ENCODE data around the gene SMIM44. TPM values are rescaled to one million over a fixed set of nuclear protein-coding genes. Genes with fewer than 3 reads are reported as not detected.

The SMIM44 gene
- total and polyA plus RNA-seq, 4 experiments from 2014 or later: not detected

DNA sequence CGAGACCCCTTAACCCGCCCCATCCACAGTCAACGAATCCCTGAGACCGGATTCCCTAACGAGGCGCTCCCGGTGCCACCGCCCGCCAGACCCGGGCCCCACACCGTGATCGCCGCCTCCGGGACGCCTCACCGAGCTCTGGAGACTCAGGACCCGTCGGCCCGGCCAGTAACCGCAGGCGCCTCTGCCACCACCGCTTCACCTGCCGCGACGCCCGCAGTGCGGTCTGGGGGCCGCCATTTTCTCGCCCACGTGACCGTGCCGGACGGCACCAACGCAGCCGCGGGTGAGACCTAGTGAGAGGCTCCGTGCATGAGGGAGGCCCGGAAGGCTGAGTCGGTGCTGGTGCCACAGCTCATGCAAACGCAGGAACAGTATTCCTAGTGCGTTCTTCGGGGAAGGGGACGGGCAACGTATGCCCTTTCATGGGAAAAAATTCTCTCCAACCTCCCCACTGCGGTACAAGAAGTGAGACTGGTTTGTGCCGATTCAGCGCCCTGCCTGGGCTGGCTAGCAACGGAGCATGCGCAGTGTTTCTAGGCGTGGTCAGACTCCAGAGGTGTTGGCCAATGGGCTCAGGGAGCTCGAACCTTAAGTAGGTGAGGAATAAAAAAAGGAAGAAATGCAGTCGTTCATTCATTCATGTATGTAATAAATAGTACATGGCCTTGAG lies 17.3 kb upstream of the SMIM44 start, which contains the start of gene DOHH:
DOHH (minus strand) TSS at position 246 of the 673 bp plus-strand sequence. CDS start 3,860 bp downstream, outside the sequence.
- H3K4me1 Mint-ChIP-seq: peaks cover 20 to 42% (median 26%) of the 10 kb centered on the region in 4 donors
- DNase-seq: peak; percentile 94 to 96 (median 95)
- H3K4me3 ChIP-seq (ENCODE audit: low read length in 2 of 2): peak within 1 kb of the TSS; percentile 64 to 87
- ChIA-PET POLR2A (ENCODE audit: partially characterized antibody) (interaction anchor here (1.1 to 2.0 kb wide), 7 partner anchors 10 to 262 kb away, joined by 3 to 10 read pairs (median 6); partner anchors contain the start of genes MRPL54 and SMIM44), CTCF (ENCODE audit: partially characterized antibody) (interaction anchor here (1.1 to 6.1 kb wide), 4 partner anchors 9 to 262 kb away, joined by 3 to 39 read pairs (median 5); partner anchors contain the start of gene MRPL54)
- no peaks in the 10 kb centered on the region for H3K27me3 ChIP-seq (ENCODE audit: insufficient read depth, low read length)
- no peaks in the 10 kb centered on the region for H3K9me3 ChIP-seq (ENCODE audit: control insufficient read depth in 1 of 2, low read length in 2 of 2)
- H3K4me3 Mint-ChIP-seq: peak within 1 kb of the TSS; percentile 82 to 98 (median 93)
- H3K9me3 Mint-ChIP-seq: peaks cover 0 to 8% (median 0%) of the 10 kb centered on the region in 8 donors
- peak within 1 kb of the TSS; percentile 91 to 100 (median 95) for H3K27ac Mint-ChIP-seq
- H3K36me3 Mint-ChIP-seq: peaks cover 12 to 18% of the 10 kb centered on the region in 2 donors
- intact Hi-C loops (cut with micrococcal nuclease): loop anchor here (1.0 kb wide), 1 partner anchor 65 kb away; no protein-coding TSS in a partner anchor
- H3K4me1 ChIP-seq (ENCODE audit: insufficient read depth, low read length): peaks cover 32% of the 10 kb centered on the region
- no peaks in the 10 kb centered on the region for H3K27me3 Mint-ChIP-seq
- H3K27ac ChIP-seq (ENCODE audit: low read depth, low read length): peak within 1 kb of the TSS; percentile 85
- peaks cover 14% of the 10 kb centered on the region for H3K36me3 ChIP-seq (ENCODE audit: insufficient read depth, low read length)

DNA sequence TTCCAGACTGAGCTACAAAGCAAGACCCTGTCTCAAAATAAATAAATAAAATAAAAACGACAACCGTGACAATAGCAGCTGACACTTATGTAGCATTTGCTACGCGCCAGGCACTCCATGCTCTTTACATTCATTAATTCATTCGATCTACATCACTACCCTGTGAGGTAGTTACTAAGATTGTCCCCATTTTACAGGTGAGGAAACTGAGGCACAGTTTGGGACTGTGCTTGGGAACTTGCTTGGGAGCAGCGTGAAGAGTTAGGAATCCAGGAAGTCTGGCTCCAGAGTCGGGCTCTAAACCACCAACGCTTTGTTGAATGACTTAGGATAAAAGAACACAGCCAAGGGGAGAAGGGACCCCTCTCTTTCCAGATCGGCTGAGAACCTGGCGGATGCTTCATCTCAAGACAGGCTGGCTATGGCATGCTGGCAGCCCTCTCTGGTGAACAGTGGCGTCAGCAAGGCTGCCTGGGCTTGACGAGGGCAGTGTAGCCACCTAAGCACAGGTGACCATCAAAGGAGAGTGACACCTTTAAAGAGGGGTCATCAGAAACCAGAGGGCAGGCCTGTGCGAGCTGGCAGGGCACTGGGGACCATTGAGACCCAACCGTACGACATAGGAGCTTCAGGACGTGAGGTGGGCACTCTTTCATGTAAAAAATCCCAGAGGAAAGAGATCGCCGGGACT lies 16.6 kb upstream of the SMIM44 start:
- intact Hi-C loops (cut with micrococcal nuclease): loop anchor here (1.0 kb wide), 1 partner anchor 65 kb away; no protein-coding TSS in a partner anchor
- Mint-ChIP-seq H3K4me3 (peak overlapping the region; percentile 82 to 98 (median 93)), H3K9me3 (peaks cover 0 to 8% (median 0%) of the 10 kb centered on the region in 8 donors), H3K27me3 (no peaks in the 10 kb centered on the region), H3K36me3 (peaks cover 15 to 21% of the 10 kb centered on the region in 2 donors), H3K4me1 (peaks cover 18 to 38% (median 22%) of the 10 kb centered on the region in 4 donors), H3K27ac (peak overlapping the region; percentile 91 to 100 (median 95))
- Histone ChIP-seq H3K27ac (ENCODE audit: low read depth, low read length) (peak overlapping the region; percentile 85), H3K36me3 (ENCODE audit: insufficient read depth, low read length) (peaks cover 14% of the 10 kb centered on the region), H3K4me1 (ENCODE audit: insufficient read depth, low read length) (peaks cover 25% of the 10 kb centered on the region), H3K27me3 (ENCODE audit: insufficient read depth, low read length) (no peaks in the 10 kb centered on the region), H3K9me3 (ENCODE audit: control insufficient read depth in 1 of 2, low read length in 2 of 2) (no peaks in the 10 kb centered on the region), H3K4me3 (ENCODE audit: low read length in 2 of 2) (peak overlapping the region; percentile 64 to 87)
- POLR2A ChIA-PET (ENCODE audit: partially characterized antibody): interaction anchor here (1.3 to 2.0 kb wide), 5 partner anchors 9 to 263 kb away, joined by 4 to 10 read pairs (median 7); partner anchors contain the start of genes MRPL54 and SMIM44
- CTCF ChIA-PET (ENCODE audit: partially characterized antibody): interaction anchor here (1.0 to 6.1 kb wide), 5 partner anchors 8 to 263 kb away, joined by 3 to 39 read pairs (median 3); partner anchors contain the start of gene MRPL54
- no peak for DNase-seq

DNA sequence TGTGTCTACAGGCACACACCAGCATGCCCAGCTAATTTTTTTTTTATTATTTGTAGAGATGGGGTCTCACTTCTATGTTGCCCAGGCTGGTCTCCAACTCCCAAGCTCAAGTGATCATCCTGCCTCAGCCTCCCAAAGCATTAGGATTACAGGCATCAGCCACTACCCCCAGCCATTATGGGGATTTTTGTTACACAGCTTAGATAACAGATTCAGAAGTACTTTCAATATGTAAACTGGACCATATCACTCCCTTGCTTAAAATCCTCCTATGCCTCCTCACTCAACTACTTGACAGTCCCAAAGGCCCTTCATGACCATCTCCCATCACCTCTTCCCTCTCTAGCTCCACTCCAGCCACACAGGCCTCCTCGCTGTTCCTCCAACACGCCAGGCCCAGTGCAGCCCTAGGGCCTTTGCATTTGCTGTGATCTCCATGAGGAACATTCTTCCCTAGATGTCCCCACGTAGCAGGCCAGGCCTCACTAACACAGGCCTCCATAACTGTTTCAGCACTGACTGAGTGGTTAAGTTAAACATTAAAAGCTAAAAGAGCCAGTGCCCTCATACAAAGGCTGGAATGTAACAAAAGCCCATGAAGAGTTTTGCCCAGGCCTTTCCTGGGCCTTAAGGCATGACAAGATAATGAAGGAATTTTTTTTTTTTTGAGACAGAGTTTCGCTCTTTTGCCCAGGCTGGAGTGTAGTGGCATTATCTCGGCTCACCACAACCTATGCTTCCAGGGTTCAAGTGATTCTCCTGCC lies 14.7 kb upstream of the SMIM44 start:
- intact Hi-C loops (cut with micrococcal nuclease): no loop called here
- Mint-ChIP-seq H3K4me3 (peak overlapping the region in 5 of 8 donors; percentile 4 to 54 (median 26)), H3K27me3 (no peaks in the 10 kb centered on the region), H3K36me3 (peaks cover 15 to 30% of the 10 kb centered on the region in 2 donors), H3K9me3 (peaks cover 0 to 5% (median 0%) of the 10 kb centered on the region in 8 donors), H3K4me1 (peaks cover 14 to 35% (median 19%) of the 10 kb centered on the region in 4 donors), H3K27ac (peak overlapping the region in 4 of 7 donors; percentile 11 to 36 (median 18))
- no peak for DNase-seq
- Histone ChIP-seq H3K27ac (ENCODE audit: low read depth, low read length) (no peak overlapping the region), H3K36me3 (ENCODE audit: insufficient read depth, low read length) (peaks cover 18% of the 10 kb centered on the region), H3K4me3 (ENCODE audit: low read length in 2 of 2) (no peak overlapping the region), H3K27me3 (ENCODE audit: insufficient read depth, low read length) (no peaks in the 10 kb centered on the region), H3K4me1 (ENCODE audit: insufficient read depth, low read length) (peaks cover 31% of the 10 kb centered on the region), H3K9me3 (ENCODE audit: control insufficient read depth in 1 of 2, low read length in 2 of 2) (no peaks in the 10 kb centered on the region)
- ChIA-PET POLR2A (ENCODE audit: partially characterized antibody) (no interaction called here), CTCF (ENCODE audit: partially characterized antibody) (interaction anchor here (6.1 kb wide), 1 partner anchor 13 kb away, joined by 39 read pairs; no protein-coding TSS in a partner anchor)

DNA sequence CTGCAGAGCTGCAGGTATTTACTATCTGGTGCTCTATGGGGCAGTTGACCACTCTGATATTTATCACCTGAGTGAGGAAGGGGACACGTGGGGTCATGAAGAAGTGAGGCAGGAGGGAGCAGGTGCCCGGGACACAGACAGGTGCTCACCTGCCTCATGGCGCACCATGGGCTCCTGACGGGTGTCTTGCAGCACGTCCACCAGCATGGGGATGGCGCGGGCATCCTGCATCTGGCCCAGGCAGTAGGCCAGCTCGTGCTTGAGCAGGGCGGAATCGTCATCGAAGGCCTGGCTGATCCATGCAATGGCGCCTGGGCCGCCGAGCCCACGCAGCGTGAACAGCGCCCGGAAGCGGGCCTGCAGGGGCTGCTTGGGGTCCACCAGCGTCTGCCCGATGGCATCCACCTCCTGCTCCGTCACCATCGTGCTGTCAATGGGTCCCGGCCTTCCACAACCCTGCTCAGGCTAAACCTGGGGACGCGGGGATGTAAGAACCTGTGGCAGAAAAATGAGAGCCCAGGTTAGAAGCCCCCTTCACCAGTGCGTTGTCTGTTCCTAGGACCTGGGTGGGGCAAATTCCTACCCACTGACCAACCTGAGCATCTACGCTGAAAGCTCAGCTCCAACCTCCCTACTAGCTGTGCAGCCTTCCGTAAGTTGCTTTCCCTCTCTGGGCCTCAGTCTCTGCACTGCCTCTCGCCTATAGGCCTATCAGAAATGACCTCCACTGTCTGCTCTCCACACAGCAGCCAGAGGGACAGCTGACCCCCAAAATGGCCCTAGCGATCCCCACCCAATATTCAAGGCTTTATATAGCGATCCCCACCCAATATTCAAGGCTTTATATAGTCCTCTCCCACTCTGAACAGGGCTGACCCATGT lies 13.4 kb upstream of the SMIM44 start:
- Histone ChIP-seq H3K27me3 (ENCODE audit: insufficient read depth, low read length) (no peaks in the 10 kb centered on the region), H3K4me1 (ENCODE audit: insufficient read depth, low read length) (peaks cover 31% of the 10 kb centered on the region), H3K36me3 (ENCODE audit: insufficient read depth, low read length) (peaks cover 18% of the 10 kb centered on the region), H3K9me3 (ENCODE audit: control insufficient read depth in 1 of 2, low read length in 2 of 2) (no peaks in the 10 kb centered on the region), H3K27ac (ENCODE audit: low read depth, low read length) (no peak overlapping the region), H3K4me3 (ENCODE audit: low read length in 2 of 2) (no peak overlapping the region)
- intact Hi-C loops (cut with micrococcal nuclease): no loop called here
- H3K9me3 Mint-ChIP-seq: peaks cover 0 to 5% (median 0%) of the 10 kb centered on the region in 8 donors
- peaks cover 20 to 33% of the 10 kb centered on the region in 2 donors for H3K36me3 Mint-ChIP-seq
- POLR2A ChIA-PET (ENCODE audit: partially characterized antibody): interaction anchor here (1.4 kb wide), 1 partner anchor 8 kb away, joined by 4 read pairs; no protein-coding TSS in a partner anchor
- peak in 1 of 5 donors; percentile 13 for DNase-seq
- H3K27me3 Mint-ChIP-seq: no peaks in the 10 kb centered on the region
- peak overlapping the region in 1 of 7 donors; percentile 53 for H3K27ac Mint-ChIP-seq
- peaks cover 14 to 35% (median 19%) of the 10 kb centered on the region in 4 donors for H3K4me1 Mint-ChIP-seq
- H3K4me3 Mint-ChIP-seq: peak overlapping the region in 1 of 8 donors; percentile 33
- CTCF ChIA-PET (ENCODE audit: partially characterized antibody): interaction anchor here (6.1 kb wide), 1 partner anchor 11 kb away, joined by 39 read pairs; no protein-coding TSS in a partner anchor

DNA sequence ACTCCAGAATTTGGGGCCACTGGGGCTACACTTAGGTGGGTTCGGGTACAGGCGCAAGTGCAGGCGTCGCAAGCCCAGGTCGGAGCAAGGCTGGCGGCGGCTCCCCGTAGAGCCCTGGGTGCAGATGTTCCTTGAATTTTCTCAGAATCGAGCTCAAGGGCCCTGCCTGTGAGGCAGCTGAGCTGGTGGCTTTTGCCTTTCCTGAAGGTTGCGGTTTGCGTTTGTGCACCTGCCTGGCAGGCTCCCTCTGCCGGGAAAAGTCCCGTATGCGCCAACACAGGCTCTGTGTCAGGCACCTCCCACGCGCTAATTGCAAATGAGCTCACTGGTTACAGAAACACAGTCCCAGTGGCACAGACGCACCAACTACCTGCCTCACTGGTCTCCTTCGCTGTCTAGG lies 11.3 kb upstream of the SMIM44 start:
- Mint-ChIP-seq H3K27me3 (no peaks in the 10 kb centered on the region), H3K27ac (peak overlapping the region in 3 of 7 donors; percentile 36 to 68 (median 64)), H3K36me3 (peaks cover 20 to 32% of the 10 kb centered on the region in 2 donors), H3K4me1 (peaks cover 6 to 21% (median 11%) of the 10 kb centered on the region in 4 donors), H3K4me3 (peak overlapping the region in 2 of 8 donors; percentile 6 to 17), H3K9me3 (peaks cover 0 to 2% (median 0%) of the 10 kb centered on the region in 8 donors)
- intact Hi-C loops (cut with micrococcal nuclease): no loop called here
- peaks cover 22% of the 10 kb centered on the region for H3K36me3 ChIP-seq (ENCODE audit: insufficient read depth, low read length)
- ChIA-PET CTCF (ENCODE audit: partially characterized antibody) (interaction anchor here (0.5 to 1.5 kb wide), 4 partner anchors 9 to 63 kb away, joined by 3 to 12 read pairs (median 4); no protein-coding TSS in a partner anchor), POLR2A (ENCODE audit: partially characterized antibody) (no interaction called here)
- H3K4me3 ChIP-seq (ENCODE audit: low read length in 2 of 2): no peak overlapping the region
- no peaks in the 10 kb centered on the region for H3K27me3 ChIP-seq (ENCODE audit: insufficient read depth, low read length)
- H3K9me3 ChIP-seq (ENCODE audit: control insufficient read depth in 1 of 2, low read length in 2 of 2): no peaks in the 10 kb centered on the region
- no peak overlapping the region for H3K27ac ChIP-seq (ENCODE audit: low read depth, low read length)
- H3K4me1 ChIP-seq (ENCODE audit: insufficient read depth, low read length): peaks cover 19% of the 10 kb centered on the region
- peak in 4 of 5 donors; percentile 27 to 65 (median 37) for DNase-seq

Data from CD4-positive, alpha-beta memory T cell (primary cell).